Measurements from ENCODE around the gene STK26.

GRCh38 chrX:132077414-132077813 is 54.3 kb downstream of the STK26 start:
- no peak for TF ChIP-seq CTCF (IDR thresholded peaks at IDR 0.05; ENCODE audit: poor library complexity, severe bottlenecking)
- no peak for TF ChIP-seq EP300 (conservative IDR thresholded peaks at IDR 0.05; ENCODE audit: poor library complexity, severe bottlenecking)
- no peak for TF ChIP-seq MXI1 (conservative IDR thresholded peaks at IDR 0.05; ENCODE audit: poor library complexity, severe bottlenecking)
- TF ChIP-seq POLR2AphosphoS5 (IDR thresholded peaks at IDR 0.05) = no peak
- no peak for TF ChIP-seq RAD21 (conservative IDR thresholded peaks at IDR 0.05)
- TF ChIP-seq TAF1 (IDR thresholded peaks at IDR 0.05; ENCODE audit: low read depth) = no peak
- no peak for TF ChIP-seq SMC3 (conservative IDR thresholded peaks at IDR 0.05; ENCODE audit: poor library complexity)
- no peak for TF ChIP-seq EZH2 (IDR thresholded peaks at IDR 0.05; ENCODE audit: borderline replicate concordance, insufficient read depth, low read length, poor library complexity, severe bottlenecking)
